Measurements from ENCODE around the gene STX5.
A peak's percentile ranks its signal among the peaks of the same experiment; 100 is the strongest.
"Not testable (repeated sequence)": the region's sequence is repeated elsewhere in the genome, so short reads cannot be mapped to it uniquely, and the experiment has no call there.

STX5 gene

DNA sequence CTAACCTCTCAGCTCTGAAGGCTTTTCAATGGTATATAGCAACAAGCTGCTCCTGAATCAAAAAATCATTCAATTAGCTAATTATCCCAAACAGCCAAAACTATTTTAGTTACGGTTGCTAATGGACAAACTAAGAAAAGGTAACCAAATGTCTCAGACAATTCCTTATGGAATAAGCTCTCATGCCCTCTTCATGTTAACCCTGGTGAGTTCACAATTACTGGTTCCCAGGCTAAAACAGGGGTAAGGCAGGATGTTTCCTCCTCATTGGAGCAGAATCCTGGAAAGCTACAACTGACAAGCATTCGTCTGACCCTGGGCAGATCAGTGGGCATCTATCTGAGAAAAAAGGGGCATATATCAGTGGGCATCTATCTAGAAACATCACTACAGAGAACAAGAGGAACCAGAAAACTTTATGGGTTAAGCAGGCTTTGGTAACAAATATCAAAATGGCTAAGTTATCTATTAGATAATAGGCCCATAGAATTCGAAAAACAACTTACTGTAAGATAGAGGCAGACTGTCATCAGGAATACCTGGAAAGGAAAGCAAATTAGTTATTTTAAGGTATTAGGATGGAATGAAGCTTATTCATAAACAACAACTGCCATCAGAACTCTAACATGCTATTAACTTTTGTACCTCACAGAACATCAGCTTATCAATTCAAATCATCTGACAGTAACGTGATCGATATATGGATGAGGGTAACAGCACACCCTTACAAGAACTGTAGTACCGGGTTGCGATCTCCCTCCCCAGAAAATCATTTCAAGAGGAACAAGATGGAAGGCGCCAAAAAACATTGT, 22.4 kb upstream of the STX5 start:
- DNase-seq (ENCODE audit: low read depth in 1 of 2, low spot score in 1 of 2): no peak

DNA sequence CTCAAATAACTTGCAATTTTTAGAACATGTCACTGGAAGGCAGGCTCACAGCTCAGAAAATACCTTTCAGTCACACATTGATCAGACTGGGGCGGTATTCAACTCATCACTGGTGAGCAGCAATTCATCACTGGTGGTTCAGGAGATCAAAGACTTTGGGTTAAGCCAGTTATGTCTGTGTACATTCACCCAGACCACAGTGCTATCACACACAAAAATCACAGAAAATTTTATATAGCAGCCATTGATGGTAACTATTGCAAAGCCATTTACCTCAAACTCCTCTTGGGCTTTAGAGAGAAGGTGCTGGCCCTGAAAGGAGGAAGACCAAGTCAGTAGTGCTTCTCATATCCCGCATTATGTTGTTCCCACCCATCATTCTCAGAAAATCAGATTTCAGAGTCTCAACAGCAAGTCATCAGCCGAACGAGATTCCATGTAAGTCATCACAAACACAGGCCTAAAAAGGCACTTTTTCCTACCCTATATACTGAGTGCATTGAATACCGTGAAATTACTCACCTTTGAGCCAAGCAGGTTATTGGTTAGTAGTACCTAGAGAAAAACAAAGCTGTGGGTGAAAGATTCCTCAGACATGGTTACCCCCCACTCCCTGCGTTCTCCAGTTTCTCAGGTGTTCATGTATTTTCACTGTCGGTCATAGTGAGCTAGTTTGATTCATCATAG, 21.6 kb upstream of the STX5 start:
- DNase-seq (ENCODE audit: low read depth in 1 of 2, low spot score in 1 of 2): no peak

DNA sequence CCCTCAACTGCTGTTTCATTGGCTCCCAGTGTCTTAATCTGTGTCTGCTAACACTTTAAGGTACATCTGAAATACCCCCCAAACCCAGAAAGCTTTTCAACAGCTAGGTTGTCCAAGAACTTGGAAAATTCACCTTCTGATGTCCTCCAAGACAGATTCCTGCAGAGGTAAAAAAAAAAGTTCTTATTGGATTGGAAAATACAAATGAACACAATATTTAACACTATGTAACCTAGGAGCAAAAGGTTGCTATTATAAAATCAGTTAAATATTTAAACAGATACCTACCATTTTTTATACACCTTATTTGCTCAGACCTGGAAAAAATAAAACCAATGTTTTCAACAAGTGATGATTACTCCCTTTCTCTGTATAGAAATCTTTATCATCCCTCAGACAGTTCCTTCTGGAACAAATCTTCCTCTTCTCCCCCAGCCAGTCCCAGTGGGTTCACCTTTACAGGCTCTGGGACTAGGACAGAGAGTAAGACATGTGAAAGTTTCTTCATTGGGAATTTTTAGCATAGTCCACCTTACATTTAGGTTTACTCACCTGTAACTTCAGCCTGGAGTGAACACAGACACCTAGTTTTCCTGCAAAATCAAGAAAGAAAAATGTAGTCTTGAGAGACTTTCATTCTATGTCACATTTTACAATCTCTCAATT, 20.8 kb upstream of the STX5 start:
- no peak for DNase-seq (ENCODE audit: low read depth in 1 of 2, low spot score in 1 of 2)

- no peak for DNase-seq (ENCODE audit: low read depth in 1 of 2, low spot score in 1 of 2)
These were observed 20.1 kb upstream of the STX5 start for GRCh38 chr11:62851807-62852522.

DNA sequence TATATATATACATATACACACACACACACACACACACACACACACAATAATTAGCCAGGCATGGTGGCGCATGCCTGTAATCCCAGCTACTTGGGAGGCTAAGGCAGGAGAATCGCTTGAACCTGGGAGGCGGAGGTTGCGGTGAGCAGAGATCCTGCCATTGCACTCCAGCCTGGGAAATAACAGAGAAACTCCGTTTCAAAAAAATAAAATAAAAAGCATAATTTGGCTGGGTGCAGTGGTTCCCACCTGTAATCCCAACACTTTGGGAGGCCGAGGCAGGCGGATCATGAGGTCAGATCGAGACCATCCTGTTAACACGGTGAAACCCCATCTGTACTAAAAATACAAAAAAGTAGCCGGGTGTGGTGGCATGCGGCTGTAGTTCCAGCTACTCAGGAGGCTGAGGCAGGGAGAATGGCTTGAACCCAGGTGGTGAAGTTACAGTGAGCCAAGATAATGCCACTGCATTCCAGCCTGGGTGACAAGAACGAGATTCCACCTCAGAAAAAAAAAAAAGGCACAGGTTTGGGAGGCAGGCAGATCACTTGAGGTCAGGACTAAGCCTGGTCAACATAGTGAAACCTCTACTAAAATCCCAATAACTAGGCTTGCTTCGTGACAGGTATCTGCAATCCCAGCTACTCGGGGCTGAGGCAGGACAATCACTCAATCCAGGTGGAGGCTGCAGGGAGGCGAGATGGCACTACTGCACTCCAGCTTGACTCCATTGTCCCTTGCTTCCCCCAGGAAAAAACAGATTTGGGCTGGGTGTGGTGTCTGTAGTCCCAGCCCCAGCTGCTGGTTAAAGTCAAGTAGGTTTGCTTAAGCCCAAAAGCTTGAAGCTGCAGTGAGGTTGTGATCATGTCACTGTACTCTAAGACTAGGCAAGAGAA, 19.3 kb upstream of the STX5 start:
- DNase-seq (ENCODE audit: low read depth in 1 of 2, low spot score in 1 of 2): no peak

DNA sequence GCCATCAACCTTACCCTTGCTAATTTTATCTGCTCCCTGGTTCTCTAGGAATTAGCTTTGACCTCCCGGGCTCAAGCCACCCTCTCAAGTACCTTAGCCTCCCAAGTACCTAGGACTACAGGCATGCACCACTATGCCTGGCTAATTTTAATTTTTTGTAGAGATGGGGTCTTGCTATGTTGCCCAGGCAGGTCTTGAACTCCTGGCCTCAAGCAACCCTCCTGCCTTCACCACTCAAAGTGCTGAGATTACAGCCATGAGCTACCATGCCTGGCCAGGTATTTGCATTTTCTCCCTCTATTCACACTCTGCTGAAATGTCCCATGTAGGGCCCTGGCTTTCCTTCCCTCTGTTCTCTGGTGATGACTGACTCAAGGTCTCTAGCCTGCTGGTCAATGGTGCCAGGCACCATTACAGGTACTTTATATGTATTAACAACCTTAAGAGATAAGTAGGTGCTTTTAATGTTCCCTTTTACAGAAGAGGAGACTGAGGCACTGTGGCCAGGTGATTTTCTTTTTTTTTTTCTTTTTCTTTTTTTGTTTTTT, 16.0 kb upstream of the STX5 start:
- DNase-seq (ENCODE audit: low read depth in 1 of 2, low spot score in 1 of 2): no peak

- no peak for DNase-seq (ENCODE audit: low read depth in 1 of 2, low spot score in 1 of 2)
These were observed 14.3 kb upstream of the STX5 start for GRCh38 chr11:62846177-62846576.

GRCh38 chr11:62844154-62844553, 12.3 kb upstream of the STX5 start:
- no peak for DNase-seq (ENCODE audit: low read depth in 1 of 2, low spot score in 1 of 2)

- DNase-seq (ENCODE audit: low read depth in 1 of 2, low spot score in 1 of 2): no peak
These were observed 11.6 kb upstream of the STX5 start for GRCh38 chr11:62843466-62843865.

GRCh38 chr11:62842891-62843290, 11.0 kb upstream of the STX5 start:
- DNase-seq (ENCODE audit: low read depth in 1 of 2, low spot score in 1 of 2): not testable (repeated sequence)

- no peak for DNase-seq (ENCODE audit: low read depth in 1 of 2, low spot score in 1 of 2)
These were observed 10.4 kb upstream of the STX5 start for GRCh38 chr11:62842171-62842741.

GRCh38 chr11:62841361-62842170, 9.7 kb upstream of the STX5 start:
- DNase-seq (ENCODE audit: low read depth in 1 of 2, low spot score in 1 of 2): peak; percentile 66 to 72

DNA sequence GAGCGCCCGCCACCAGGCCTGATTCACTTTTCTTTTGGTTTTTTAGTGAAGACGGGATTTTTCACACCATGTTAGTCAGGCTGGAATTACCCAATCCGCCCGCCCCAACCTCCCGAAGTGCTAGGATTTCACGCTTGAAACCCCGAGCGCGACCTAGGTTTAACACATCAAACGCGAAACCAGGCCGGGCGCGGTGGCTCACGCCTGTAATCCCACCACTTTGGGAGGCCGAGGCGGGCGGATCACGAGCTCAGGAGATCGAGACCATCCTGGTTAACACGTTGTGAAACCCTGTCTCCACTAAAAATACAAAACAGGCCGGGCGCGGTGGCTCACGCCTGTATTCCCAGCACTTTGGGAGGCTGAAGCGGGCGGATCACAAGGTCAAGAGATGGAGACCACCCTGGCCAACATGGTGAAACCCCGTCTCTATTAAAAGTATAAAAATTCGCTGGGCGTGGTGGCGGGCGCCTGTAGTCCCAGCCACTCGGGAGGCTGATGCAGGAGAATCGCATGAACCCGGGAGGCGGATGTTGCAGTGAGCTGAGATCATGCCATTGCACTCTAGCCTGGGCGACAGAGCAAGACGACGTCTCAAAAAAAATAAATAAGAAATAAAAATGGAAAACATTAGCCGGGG, 9.0 kb upstream of the STX5 start:
- DNase-seq (ENCODE audit: low read depth in 1 of 2, low spot score in 1 of 2): peak; percentile 49 to 75

DNA sequence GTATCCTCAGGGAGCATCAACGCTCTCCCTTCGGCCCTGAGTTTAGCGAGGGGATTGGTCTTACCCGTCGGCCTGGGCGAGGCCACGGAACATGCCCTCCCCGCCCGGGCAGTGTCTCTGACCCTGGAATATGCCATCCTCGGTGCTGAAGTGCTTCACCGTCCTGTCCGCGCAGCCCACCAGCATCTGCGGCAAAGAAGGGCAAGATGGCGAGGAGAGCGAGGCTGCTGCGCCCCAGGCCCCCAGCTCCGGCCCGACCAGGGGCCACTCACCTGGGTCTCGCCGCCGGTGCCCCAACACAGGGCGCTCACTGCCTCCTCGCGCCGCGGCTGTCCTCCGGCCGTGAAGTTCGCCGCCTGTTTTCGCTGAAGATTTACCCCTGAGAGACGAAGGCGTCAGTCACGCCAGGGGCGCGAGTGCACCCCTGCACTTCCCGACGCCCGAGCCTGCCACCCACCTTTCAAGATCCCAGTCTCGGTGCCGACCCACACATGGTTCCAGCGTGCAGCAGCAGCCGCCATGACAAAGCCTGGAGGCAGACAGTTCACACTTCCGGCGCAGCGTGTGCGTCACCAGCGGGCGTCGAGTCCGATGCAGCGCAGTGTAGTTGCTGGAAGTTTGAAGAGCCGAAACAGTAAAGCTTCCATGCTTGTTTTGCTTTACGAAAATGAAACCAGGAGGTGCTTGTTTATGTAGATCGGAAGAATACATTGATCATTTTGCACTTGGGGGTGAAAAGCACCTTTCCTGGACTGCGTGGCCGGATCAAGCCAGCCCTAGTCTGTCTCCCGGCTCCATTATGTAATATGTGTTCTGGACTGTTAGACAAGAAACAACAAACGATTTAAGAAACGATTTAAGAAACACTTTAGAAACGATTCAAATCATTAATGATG, 7.4 kb upstream of the STX5 start, which contains the start of gene WDR74:
TSS of gene WDR74 (minus strand) at position 541 of the 896 bp plus-strand sequence. CDS start at position 521, 20 bp downstream.
- peak; percentile 71 to 78 for DNase-seq (ENCODE audit: low read depth in 1 of 2, low spot score in 1 of 2)

GRCh38 chr11:62835336-62835735, 3.5 kb upstream of the STX5 start:
- no peak for DNase-seq (ENCODE audit: low read depth in 1 of 2, low spot score in 1 of 2)

- DNase-seq (ENCODE audit: low read depth in 1 of 2, low spot score in 1 of 2): peak in 1 of 2 donors; percentile 27
These were observed 734 bp upstream of the STX5 start, which contains the start of gene TEX54 for GRCh38 chr11:62832336-62833234. TSS of gene TEX54 (minus strand) at chr11:62832841.

Measured in stimulated activated CD4-positive, alpha-beta T cell treated with anti-CD3 and anti-CD28 coated beads, Interleukin-15, amount 100 ng/mL, for 1 hour (primary cell).